HG03460 (cell line): ENCODE results near the gene FGF18.
"Not testable (repeated sequence)": the region's sequence is repeated elsewhere in the genome, so short reads cannot be mapped to it uniquely, and the experiment has no call there.

Experiments used
- ATAC-seq: cut with Tn5 transposase; IDR thresholded peaks from one replicate; pipeline ENCODE4 v1.9.1; 2021; ENCODE audit not compliant: unreplicated experiment

FGF18 gene

GRCh38 chr5:171494452-171495121, 75.1 kb downstream of the FGF18 start:
- ATAC-seq, result no peak

GRCh38 chr5:171495122-171495700, 75.8 kb downstream of the FGF18 start:
- no peak for ATAC-seq

- no peak for ATAC-seq
Observed at GRCh38 chr5:171496456-171496855, 77.0 kb downstream of the FGF18 start.

- not testable (repeated sequence) for ATAC-seq
Observed at GRCh38 chr5:171497494-171497893, 78.0 kb downstream of the FGF18 start.

GRCh38 chr5:171498166-171498565, 78.7 kb downstream of the FGF18 start:
- no peak for ATAC-seq

GRCh38 chr5:171499611-171500010, 80.2 kb downstream of the FGF18 start:
- ATAC-seq, result no peak

- ATAC-seq, result no peak
Observed at GRCh38 chr5:171505473-171506043, 86.1 kb downstream of the FGF18 start.

- ATAC-seq, result no peak
Observed at GRCh38 chr5:171506951-171507350, 87.5 kb downstream of the FGF18 start.
